RCC 7860 (cell line): ENCODE data around the gene CNTN4.
"Not testable (repeated sequence)": the region's sequence is repeated elsewhere in the genome, so short reads cannot be mapped to it uniquely, and the experiment has no call there.

Experiments
- DNase-seq: peaks from one replicate; pipeline ENCODE4 v3.0.0-alpha.2; 2015; ENCODE audit warnings: low spot score
- FAIRE-seq: peaks from 2 replicates; lab custom pipeline; 2012; peaks lifted over from hg19 to GRCh38; lab: Jason Lieb, UNC

CNTN4 gene

DNA sequence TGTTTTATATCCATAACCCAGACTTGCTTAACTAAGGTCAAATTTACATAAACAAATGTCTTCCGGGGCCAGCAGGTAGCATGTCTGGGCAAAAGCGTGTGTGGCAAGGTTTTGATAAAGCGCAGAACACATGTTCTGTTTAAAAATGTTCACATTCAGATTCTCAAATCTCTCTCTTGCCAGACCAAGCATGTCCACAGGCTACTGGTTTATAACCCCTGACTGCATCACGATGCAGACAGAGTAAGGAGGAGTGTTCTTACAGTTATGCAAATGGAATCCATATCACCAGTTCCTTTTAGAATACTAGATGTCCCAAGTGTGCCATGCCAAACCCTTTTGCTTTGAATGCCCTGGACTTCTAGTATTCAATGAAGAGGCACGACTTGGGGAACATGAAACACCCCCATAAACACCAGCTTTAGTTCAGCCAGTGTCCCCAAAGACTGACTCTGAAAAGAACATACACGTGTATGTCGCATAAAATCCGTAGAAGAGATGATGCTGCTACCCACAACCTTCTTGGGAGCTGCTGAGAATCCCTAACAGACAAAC lies 412.0 kb downstream of the CNTN4 start:
- no peak for DNase-seq
- no peak for FAIRE-seq

DNA sequence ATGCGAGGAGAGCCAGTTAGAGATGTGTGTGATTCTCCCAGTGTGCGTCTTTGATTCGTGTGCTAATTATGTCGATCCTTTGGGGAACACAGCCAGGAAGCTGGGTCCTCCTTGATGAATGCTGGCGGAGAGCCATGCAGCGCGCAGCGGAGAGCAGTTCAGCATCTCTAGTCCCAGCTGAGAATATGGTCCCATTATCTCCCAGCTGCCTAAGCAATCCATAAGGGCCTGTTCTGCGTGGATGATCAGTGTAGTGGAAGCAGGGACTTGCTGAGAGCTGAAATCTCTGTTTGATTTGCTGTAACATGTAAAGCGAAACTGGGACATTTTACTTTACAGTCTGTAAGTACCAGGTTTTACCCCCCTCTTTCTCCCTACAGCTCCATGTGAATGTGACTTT lies 412.7 kb downstream of the CNTN4 start:
- FAIRE-seq (no peak), DNase-seq (no peak)

DNA sequence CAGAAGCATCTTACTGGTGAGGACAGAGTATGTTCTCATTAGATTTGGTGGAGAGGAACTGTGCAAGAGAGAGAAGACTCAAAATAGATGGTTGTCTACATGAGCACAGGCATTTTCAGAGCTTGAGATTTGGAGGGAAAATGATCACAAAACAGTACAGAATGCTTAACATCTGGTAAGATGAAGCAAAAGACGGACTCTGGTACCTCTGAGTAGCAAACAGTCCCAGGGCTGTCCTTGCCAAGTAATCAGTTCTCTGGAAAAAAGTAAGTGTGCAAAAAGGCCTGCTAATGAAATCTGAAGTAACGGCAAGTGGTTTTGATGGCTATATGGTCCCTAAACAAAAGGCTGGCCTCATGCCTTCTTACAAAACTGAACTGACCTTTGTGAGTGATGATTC lies 414.2 kb downstream of the CNTN4 start:
- no peak for DNase-seq
- FAIRE-seq = no peak

DNA sequence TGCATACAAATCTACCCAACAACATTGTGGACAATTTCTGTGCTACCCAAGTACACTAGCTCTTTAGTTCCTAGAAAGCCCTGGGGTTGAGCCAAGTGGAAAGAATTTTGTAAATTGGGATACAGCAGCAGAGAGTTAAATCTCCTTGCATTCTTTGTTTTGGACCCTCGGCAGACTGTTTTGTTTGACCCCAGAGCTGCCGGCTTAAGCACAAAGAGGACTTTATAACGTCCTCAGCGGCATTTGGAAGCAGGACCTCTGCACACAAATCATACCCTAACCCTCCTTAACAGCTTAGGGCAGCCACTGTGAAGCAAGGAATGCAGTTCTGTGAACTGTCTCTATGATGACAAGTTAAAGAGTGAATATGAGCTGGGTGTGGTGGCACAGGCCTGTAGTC lies 415.3 kb downstream of the CNTN4 start:
- no peak for FAIRE-seq
- no peak for DNase-seq

DNA sequence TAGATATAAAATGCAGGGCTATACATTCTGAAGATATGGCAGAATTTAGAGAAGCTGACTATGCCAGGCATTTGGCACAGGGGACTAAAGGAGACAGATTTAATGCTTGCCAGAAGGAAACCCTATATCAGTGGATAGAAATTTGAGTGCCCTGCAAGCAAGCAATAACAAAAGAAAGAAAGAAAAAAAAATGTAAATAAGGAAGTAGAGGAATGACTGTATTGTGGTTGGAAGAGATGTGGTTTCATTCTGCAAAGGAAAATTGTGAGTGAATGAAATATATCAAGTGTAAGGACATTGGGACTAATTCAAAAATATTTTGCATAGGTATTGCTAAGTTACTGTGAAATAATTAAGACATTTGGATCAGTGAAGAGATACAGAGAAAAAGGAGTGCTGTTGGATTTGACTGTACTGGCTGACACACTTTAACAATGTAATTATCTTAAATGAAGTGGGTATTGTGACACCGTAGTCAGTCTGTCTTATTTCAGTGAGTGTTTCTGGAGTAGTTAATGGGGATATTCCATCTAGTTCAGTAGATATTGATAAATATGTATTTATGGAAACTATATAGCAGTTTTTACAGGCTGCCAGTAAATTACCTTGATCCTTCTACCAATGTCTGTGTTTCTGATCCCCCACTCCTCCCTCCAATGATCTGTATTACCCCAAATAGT lies 418.2 kb downstream of the CNTN4 start:
- no peak for DNase-seq
- FAIRE-seq = no peak

DNA sequence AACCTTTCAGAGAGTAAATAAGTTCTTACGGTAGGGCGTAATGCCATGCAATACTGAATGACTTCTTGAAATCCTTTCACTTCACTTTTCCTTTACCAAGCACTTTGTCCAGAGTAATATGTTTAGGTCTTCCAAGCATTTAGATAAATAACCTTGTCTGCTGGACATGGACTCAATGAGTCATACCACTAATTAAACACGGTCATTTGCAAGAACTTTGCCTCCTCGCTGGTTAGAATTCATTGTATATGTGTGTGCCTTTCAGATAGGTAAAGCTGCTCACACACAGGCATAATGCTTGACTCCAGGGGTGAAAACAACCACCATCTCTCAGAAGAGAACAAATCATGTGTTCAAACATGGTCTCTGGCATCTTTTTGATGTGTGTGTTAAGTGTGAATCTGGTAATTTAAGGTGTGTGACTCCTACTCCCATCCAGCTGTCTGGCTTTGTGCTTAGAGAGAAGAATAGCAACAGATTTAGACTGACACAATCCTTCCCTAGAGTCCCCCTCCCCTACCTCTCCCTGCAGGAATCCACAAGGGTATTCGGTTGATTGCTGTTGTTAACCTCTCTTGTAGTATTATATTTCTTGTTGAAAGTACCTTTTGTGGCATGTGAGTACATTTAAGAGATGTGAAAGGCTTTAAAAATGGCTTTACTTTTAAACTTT lies 419.0 kb downstream of the CNTN4 start:
- DNase-seq (no peak), FAIRE-seq (no peak)

DNA sequence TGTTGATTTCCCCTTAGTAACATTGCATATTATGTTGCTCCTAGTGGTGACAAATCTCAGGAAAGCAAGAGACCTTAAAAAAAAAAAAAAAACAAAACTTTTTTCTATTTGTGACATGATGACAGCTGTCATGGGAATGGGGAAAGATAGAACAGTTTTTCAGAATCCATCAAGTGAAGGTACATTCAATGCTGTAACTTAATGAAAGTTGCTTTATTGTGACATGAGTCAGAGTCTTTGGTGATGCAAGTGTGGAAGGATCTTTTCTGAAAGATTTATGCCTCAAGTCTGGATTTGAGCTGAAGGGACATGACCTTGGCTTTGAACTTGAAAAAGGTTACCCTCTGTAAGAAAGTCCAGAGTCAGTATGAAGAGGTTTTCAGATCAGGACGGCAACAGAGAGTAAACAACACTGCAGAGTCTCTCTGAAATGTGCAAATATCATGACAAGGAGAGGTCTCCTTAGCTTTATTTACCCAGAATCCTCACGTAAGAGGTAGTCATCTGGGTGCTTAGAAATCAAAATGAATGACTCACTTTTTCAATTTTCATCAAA lies 424.7 kb downstream of the CNTN4 start:
- no peak for FAIRE-seq
- no peak for DNase-seq

DNA sequence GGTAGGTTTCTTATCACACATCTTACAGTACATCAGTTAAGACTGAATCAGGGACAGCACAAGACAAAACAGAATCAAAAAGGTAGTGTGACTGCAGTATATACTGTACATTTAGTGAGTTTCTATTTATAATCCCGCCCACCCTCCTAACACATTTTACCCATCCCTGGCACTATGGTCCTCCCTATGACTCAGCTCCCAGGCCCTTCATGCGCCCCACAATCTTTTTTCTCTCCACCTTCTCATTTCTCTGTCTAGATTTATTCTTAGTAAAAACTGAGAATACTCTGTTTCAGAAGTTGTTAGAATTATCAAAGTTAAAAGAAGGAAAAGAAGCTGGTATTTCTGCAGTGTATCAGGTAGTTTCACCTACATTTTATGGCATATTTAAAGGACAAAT lies 427.3 kb downstream of the CNTN4 start:
- no peak for FAIRE-seq

DNA sequence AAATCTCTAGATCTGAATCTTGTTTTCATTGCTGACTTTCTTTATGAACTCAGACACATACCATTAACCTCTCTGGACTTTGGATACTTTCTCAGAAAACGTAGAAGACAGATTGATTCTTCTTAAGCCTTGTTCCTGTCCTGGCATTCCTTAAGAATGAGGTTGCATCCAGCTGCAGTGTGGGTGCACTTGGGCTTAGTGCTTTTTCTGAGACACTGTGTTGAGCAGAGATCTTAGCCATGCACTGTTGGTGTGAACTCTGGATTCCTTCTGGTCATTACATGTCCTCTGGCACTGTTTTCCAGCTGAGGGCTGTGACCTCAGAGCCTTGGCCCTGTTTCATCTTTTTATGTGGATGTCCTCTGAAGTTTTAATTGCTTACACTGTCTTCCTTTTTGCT lies 428.3 kb downstream of the CNTN4 start:
- FAIRE-seq = no peak
- DNase-seq = no peak

More for the DNA sequence above, 427.3 kb downstream of the CNTN4 start:
- DNase-seq = no peak

DNA sequence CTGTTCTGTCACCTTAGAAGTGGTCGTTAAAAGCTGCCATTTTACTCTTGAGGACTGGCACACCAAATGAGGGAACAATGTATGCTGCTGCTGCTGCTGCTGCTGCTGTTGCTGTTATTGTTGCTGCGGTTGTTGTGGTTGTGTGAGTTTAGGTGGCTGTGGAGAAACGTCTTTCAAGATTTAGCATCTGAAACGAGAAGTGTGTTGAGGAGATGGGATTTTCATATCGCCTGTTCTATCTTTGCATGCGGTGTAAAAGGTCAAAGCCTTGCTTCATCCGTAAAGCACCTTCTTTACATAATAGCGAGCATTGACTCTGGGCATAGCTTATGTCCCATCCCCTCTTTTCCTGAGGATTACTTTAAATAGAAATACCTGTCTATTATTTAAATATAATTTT lies 428.7 kb downstream of the CNTN4 start:
- not testable (repeated sequence) for FAIRE-seq, DNase-seq

DNA sequence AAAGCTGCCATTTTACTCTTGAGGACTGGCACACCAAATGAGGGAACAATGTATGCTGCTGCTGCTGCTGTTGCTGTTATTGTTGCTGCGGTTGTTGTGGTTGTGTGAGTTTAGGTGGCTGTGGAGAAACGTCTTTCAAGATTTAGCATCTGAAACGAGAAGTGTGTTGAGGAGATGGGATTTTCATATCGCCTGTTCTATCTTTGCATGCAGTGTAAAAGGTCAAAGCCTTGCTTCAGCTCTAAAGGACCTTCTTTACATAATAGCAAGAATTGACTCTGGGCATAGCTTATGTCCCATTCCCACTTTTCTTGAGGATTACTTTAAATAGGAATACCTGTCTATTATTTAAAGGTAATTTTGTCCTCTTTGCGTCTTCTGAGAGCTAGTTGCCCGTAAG lies 436.1 kb downstream of the CNTN4 start:
- not testable (repeated sequence) for DNase-seq, FAIRE-seq

DNA sequence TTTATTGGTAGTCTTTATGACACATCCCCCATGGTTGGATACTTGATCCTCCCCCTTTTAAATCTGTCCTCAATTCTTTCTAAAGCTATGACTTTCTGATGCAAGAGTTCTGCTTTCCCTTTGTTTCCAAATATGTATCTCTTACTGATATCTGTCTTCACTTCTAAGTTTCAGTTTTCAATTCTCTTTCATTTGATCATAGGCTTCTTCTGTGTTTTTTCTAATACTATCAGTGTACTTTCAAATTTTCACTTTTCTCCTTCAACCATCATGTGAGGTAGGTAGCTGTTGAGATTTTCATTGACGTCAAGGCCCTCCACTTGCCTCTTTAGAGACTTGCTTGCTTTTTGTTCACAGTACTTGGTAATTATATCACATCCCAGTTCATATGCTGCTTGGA lies 436.5 kb downstream of the CNTN4 start:
- FAIRE-seq (no peak), DNase-seq (no peak)

DNA sequence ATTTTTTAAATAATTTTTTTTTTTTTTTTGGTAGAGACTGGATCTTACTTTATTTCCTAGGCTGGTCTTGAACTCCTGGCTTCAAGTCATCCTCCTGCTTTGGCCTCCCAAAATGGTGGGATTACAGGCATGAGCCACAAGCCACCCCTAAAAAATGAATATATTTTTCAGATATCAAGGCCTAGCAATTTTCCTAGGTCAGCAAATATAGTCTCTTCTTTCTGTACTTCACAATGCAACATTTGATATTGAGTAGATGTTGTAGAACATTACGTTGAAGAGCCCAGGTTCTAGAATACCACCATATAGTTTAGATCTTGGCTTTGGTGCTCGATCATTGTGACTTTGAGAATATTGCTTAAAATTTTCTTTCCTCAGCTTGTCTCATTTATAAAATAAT lies 437.9 kb downstream of the CNTN4 start:
- FAIRE-seq = no peak
- no peak for DNase-seq

DNA sequence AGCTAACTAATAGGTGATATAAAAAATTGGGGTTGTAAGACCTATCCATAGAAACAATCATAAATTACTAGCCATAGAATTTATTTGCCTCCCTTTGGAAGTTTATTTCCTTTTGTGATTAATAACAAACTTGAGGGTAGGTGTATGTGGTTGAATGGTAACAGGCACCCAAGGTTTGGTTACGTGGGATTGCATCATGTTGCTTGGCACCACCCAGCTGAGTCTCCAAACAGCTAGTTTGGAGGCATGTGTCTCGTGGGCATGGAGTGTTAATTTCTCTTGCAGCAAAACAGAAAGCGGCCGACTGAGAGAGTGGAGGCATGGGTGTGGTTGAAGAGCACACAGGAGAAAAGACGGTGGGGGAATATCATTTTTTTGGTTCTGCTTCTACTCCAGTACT lies 441.4 kb downstream of the CNTN4 start:
- FAIRE-seq = no peak
- no peak for DNase-seq

DNA sequence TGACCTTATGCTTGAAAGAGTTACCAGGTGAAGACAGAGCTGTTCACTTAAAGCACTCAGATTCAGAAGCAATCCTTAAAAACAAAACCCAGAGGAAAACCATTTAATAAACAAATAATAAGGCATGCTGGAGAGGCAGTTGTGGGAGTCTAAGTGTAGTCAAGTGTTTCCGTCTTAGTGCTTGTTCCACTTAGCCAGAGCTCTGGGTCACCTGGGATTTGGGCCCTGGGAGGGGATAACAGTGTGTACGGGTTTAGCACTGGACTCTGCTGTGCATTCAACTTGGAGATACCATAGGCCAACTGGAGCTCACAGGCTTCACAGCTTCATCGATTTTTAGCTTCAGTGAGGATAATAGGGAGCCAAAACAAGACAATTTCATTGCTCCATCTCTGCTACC lies 444.6 kb downstream of the CNTN4 start:
- no peak for FAIRE-seq
- DNase-seq = no peak

DNA sequence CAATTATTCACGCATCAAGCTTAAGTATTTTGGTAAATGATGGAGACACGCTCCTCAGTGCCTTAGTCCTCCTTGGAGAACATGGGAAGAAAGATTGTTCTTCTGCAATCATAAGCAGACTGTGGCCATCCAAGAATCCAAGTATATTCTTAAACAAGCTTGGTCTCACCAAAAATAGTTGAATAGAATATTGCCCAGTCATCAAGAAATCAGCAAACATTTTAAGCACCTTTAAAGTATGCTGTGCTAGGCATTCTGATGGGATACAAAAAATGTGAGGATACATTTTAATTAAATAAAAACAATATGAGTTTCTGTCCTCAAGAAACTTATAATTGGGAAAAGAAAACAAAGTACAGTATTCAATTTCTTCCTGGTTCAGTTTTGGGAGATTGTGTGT lies 445.5 kb downstream of the CNTN4 start:
- FAIRE-seq = no peak
- DNase-seq = no peak

DNA sequence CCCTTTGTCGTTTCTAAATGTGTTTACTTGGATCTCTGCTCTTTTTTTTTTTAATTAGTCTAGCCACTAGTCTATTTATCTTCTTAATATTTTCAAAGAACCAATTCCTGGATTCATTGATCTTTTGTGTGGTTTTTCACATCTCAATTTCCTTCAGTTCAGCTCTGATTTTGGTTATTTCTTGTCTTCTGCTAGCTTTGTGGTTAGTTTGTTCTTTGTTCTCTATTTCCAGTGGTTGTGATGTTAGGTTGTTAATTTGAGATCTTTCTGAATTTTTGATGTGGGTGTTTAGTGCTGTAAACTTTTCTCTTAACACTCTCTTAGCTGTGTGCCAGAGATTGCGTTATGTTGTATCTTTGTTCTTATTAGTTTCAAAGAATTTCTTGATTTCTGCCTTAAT lies 446.1 kb downstream of the CNTN4 start:
- DNase-seq = no peak
- no peak for FAIRE-seq

DNA sequence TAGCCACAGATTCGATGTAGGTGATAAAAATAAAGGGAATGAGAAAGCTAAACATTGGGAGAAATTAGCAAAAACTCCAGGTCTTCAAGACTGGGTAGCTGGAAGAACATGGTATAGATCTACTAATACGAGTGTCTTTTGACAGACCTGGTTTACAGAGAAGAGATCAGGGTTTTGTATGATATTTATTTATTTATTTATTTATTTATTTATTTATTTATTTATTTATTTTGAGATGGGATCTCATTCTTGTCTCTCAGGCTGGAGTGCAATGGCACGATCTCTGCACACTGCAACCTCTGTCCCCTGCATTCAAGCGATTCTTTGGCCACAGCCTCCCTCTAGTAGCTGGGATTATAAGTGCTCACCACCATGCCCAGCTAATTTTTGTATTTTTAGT lies 448.4 kb downstream of the CNTN4 start:
- DNase-seq = no peak
- FAIRE-seq = no peak

DNA sequence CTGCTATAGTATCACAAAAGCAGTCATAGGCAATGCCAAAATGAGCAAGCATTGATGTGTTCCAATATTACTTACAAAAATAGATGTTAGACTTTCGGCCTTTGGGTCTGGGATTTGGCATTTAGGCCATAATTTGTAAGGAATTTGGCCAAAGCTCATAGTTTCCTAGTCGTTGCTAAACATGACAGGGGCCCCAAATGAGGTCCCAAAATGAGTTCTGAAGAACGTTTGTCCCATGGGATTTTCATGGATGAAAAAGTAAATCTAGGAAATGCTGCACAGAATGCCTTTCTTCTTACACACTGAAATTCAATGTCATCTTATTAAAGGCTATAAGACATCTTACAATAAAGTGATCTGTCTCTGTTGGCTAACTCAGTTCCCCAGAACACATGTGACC lies 456.0 kb downstream of the CNTN4 start:
- FAIRE-seq = no peak

DNA sequence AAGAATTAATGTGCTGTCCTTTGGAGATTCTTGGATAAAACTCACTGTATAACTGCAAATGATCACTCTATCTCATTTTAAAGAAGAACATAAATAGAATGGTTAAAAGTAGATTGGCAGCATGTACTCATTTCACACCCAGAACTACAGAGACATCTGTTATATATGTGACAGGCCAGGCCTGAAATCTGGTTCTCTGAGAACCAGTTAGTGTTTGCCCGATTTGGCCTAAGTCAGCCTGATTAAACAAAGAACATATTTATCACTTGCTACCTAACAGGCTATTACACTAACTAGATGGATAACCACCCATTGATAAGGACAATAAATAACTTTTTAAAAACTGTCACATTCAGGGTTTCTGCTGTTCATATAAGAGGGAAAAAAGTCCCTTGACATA lies 460.1 kb downstream of the CNTN4 start:
- no peak for FAIRE-seq
- DNase-seq = no peak

More for the DNA sequence above, 456.0 kb downstream of the CNTN4 start:
- DNase-seq = no peak

DNA sequence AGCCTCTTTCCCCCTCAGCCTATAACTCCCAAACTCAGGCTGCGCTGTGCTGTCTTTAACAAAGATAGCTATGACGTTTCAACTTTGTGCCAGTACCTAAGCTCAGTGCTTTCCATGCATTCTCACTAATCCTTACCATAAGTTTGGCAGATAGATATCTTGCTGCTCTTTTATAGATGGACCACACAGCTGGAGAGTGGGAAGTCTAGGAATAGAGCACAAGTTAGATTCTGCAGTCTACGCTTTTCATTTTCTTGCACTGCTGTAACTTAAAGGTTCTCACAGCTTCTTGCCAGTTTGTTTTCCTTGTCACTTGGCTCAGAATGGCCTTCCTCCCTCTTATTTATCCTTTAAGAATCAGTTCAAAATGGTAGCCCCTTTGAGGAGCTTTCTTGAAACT lies 468.8 kb downstream of the CNTN4 start:
- DNase-seq = no peak
- no peak for FAIRE-seq

DNA sequence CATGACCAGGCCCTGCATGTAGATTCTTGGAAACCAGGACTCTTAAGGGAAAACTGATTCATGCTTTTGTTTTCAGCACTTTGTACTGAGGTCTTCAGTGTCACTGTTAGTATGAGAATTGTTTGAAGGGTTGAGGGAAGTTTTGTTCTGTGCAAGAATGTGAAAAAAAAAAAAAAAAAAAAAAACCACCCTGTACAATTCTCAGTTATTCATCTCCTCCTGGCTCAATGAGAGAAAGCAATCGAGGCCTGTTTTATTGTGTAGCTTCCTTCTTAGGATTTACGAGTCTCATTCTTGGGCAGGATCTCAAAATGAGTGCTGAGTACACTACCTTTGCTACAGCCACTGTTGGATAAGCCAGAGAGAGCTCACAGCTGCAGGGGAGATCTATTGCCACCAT lies 469.5 kb downstream of the CNTN4 start:
- FAIRE-seq (no peak), DNase-seq (no peak)
